Mesendoderm (in vitro differentiated cells): ENCODE measurements around the gene TAL2.

ENCODE experiments used
- DNase-seq: peaks from one replicate; pipeline ENCODE4 v3.0.0; 2013
- H2AK5ac ChIP-seq: 2 replicates; pipeline ENCODE4 v1.6.1; 2013; ENCODE audit warnings: low read length, inconsistent platforms
- H2BK120ac ChIP-seq: 2 replicates; pipeline ENCODE4 v1.6.1; 2013; ENCODE audit warnings: low read depth, mild to moderate bottlenecking, low read length, moderate library complexity, mixed read lengths
- H2BK15ac ChIP-seq: replicated peaks from 2 replicates; pipeline ENCODE4 v1.6.1; 2013; ENCODE audit warnings: low read depth, mild to moderate bottlenecking, moderate library complexity
- H2BK5ac ChIP-seq: 2 replicates; pipeline ENCODE4 v1.6.1; 2013; ENCODE audit warnings: low read length, inconsistent platforms
- H3K18ac ChIP-seq: 2 replicates; pipeline ENCODE4 v1.6.1; 2013; ENCODE audit warnings: mild to moderate bottlenecking, low read length, mixed read lengths
- H3K23ac ChIP-seq: one replicate; pipeline ENCODE4 v1.6.1; 2013; ENCODE audit warnings: low read length
- H3K27ac ChIP-seq: 2 replicates; pipeline ENCODE4 v1.5.1; 2013; ENCODE audit warnings: low read depth, mild to moderate bottlenecking, inconsistent platforms, low read length, moderate library complexity
- H3K27me3 ChIP-seq: 2 replicates; pipeline ENCODE4 v1.6.1; 2013; ENCODE audit warnings: low read length, control low read depth, mild to moderate bottlenecking, inconsistent platforms; ENCODE audit not compliant: insufficient read depth, poor library complexity
- H3K36me3 ChIP-seq: 2 replicates; pipeline ENCODE4 v1.6.1; 2013; ENCODE audit warnings: low read length, inconsistent platforms; ENCODE audit not compliant: control insufficient read depth, insufficient read depth
- H3K4ac ChIP-seq: one replicate; pipeline ENCODE4 v1.6.1; 2013; ENCODE audit warnings: low read depth, mild to moderate bottlenecking, low read length, moderate library complexity
- H3K4me1 ChIP-seq: 2 replicates; pipeline ENCODE4 v1.6.1; 2013; ENCODE audit warnings: low read depth, low read length, inconsistent platforms; ENCODE audit not compliant: control insufficient read depth
- H3K4me2 ChIP-seq: 2 replicates; pipeline ENCODE4 v1.6.1; 2013; ENCODE audit warnings: low read length
- H3K4me3 ChIP-seq: 2 replicates; pipeline ENCODE4 v1.5.1; 2013; ENCODE audit warnings: mild to moderate bottlenecking, low read length
- H3K56ac ChIP-seq: one replicate; pipeline ENCODE4 v1.6.1; 2013; ENCODE audit warnings: low read length
- H3K79me1 ChIP-seq: 2 replicates; pipeline ENCODE4 v1.6.1; 2013; ENCODE audit warnings: low read length, inconsistent platforms
- H3K79me2 ChIP-seq: 2 replicates; pipeline ENCODE4 v1.6.1; 2013; ENCODE audit warnings: mild to moderate bottlenecking, low read length; ENCODE audit not compliant: control insufficient read depth, insufficient read depth
- H3K9ac ChIP-seq: 2 replicates; pipeline ENCODE4 v1.6.1; 2013; ENCODE audit warnings: low read length, inconsistent platforms
- H4K5ac ChIP-seq: one replicate; pipeline ENCODE4 v1.6.1; 2013; ENCODE audit warnings: low read length
- H4K8ac ChIP-seq: one replicate; pipeline ENCODE4 v1.6.1; 2013; ENCODE audit warnings: low read depth, mild to moderate bottlenecking, control low read depth, low read length, moderate library complexity
- WGBS: extraction: QIAGEN DNeasy Blood & Tissue Kit; methylation state at CpG from one replicate; pipeline ENCODE4 v1.1.7; 2013; ENCODE audit warnings: low lambda C conversion rate, missing lambda C conversion rate; ENCODE audit not compliant: insufficient coverage; ENCODE audit errors: extremely low coverage; 5-methylcytosine and 5-hydroxymethylcytosine counted together

The TAL2 gene

DNA sequence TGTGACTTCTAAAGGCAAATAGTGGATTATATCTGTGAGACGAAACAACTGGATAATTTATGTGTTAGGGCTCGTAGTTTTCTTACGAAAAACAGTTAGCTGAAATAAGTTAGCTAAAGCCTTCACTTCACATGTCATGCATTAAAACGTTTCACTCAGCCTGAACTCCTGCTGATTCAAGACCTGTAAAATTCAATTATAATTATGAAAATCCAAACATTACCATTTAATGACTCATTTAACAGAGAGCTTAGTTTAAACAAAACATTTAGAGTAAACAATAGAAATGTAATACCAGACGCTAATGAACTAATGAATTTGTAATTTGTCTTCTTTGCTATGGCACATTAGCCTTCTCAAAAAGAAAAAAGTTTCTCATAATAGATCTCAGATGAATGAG is 1.7 kb downstream of the TAL2 start:
- no peak overlapping the region for H3K4me2 ChIP-seq
- no peaks in the 10 kb centered on the region for H3K79me2 ChIP-seq
- H3K79me1 ChIP-seq, result no peaks in the 10 kb centered on the region
- H3K4me1 ChIP-seq, result peaks cover 3% of the 10 kb centered on the region
- no peak overlapping the region for H3K18ac ChIP-seq
- WGBS, result no CpG with 5 or more reads among the region's 5 CpGs
- no peak overlapping the region for H3K9ac ChIP-seq
- no peak overlapping the region for H2BK15ac ChIP-seq
- no peaks in the 10 kb centered on the region for H3K36me3 ChIP-seq
- no peak overlapping the region for H2AK5ac ChIP-seq
- H3K4me3 ChIP-seq, result no peak overlapping the region
- H4K5ac ChIP-seq, result no peak overlapping the region
- no peak overlapping the region for H2BK120ac ChIP-seq
- H3K23ac ChIP-seq, result no peak overlapping the region
- no peak for DNase-seq
- H3K27ac ChIP-seq, result no peak overlapping the region
- no peak overlapping the region for H2BK5ac ChIP-seq
- no peak overlapping the region for H3K4ac ChIP-seq
- no peaks in the 10 kb centered on the region for H3K27me3 ChIP-seq
- H3K56ac ChIP-seq, result no peak overlapping the region
- H4K8ac ChIP-seq, result no peak overlapping the region

DNA sequence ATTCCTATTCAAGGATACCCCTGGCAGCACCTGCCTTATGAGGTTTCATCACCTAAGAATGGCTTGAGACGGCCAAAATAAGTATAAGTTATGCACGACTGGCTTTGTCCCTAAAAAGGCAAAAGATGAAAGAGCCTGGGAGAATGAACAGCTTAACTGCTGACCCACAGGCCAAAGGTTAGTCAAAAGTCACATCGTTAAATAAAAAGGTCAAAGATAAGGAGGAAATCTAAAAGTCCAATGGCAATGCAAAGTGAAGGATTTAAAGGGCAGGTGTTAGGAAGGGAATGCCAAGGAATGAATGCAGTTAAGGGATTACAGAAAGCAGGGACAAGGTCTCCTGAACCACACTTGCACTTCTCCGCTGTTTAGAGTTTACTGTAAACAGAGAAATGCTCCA is 5.6 kb downstream of the TAL2 start:
- Histone ChIP-seq H3K4ac (no peak overlapping the region), H2BK15ac (no peak overlapping the region), H3K56ac (no peak overlapping the region), H3K4me2 (no peak overlapping the region), H3K23ac (no peak overlapping the region), H2AK5ac (no peak overlapping the region), H3K36me3 (no peaks in the 10 kb centered on the region), H3K79me2 (no peaks in the 10 kb centered on the region), H3K79me1 (no peaks in the 10 kb centered on the region), H4K5ac (no peak overlapping the region), H3K9ac (no peak overlapping the region), H3K4me3 (no peak overlapping the region), H3K4me1 (no peaks in the 10 kb centered on the region), H3K27ac (no peak overlapping the region), H2BK120ac (no peak overlapping the region), H4K8ac (no peak overlapping the region), H3K27me3 (no peaks in the 10 kb centered on the region), H2BK5ac (no peak overlapping the region), H3K18ac (no peak overlapping the region)
- no CpG with 5 or more reads among the region's 4 CpGs for WGBS
- DNase-seq, result no peak

DNA sequence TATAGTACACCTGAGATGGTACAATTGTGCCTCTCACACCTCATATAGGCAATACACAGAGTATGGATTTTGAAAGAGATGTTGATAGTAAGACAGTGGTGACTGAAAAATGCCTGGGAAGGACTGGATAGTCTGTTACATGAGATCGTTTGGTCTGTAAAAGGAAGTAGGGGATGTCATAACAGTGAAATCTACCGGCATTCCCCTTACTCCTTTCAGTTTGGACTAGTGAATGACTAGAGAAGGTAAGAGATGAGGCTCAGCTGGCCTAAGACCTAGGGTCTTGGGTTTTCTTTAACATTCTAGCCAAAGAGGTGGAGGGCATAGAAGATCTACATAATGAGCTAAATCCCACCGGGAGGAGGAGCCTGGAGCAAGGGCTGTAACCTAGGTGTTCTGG is 8.1 kb downstream of the TAL2 start:
- Histone ChIP-seq H3K79me1 (no peaks in the 10 kb centered on the region), H3K27me3 (no peaks in the 10 kb centered on the region), H4K8ac (no peak overlapping the region), H3K36me3 (no peaks in the 10 kb centered on the region), H2BK120ac (no peak overlapping the region), H3K27ac (no peak overlapping the region), H3K9ac (no peak overlapping the region), H2BK15ac (no peak overlapping the region), H2AK5ac (no peak overlapping the region), H4K5ac (no peak overlapping the region), H3K23ac (no peak overlapping the region), H3K4ac (no peak overlapping the region), H3K18ac (no peak overlapping the region), H3K79me2 (no peaks in the 10 kb centered on the region), H3K4me2 (no peak overlapping the region), H3K4me1 (no peaks in the 10 kb centered on the region), H3K4me3 (no peak overlapping the region), H2BK5ac (no peak overlapping the region), H3K56ac (no peak overlapping the region)
- DNase-seq, result no peak
- WGBS, result no CpG with 5 or more reads among the region's 3 CpGs

DNA sequence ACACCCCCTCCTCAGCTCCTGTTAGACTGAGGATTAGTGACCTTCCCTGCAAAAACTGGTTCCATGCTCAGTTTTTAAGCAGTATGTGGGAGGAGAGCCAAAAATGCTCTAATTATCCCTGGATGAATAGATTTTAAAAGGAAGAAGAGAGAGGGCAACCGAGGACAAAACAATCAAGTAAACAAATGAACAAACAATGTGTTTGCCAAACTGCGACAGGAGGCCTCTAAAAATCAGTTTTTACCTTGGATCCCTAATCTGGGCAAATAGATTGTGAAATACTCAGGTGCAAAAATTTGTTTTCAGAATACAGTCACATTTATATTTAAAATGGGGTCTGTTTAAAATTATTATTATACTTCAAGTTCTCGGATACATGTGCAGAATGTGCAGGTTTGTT is 8.5 kb downstream of the TAL2 start:
- H3K9ac ChIP-seq, result no peak overlapping the region
- H2BK120ac ChIP-seq, result no peak overlapping the region
- H3K27me3 ChIP-seq, result no peaks in the 10 kb centered on the region
- no peaks in the 10 kb centered on the region for H3K36me3 ChIP-seq
- no peaks in the 10 kb centered on the region for H3K79me1 ChIP-seq
- H3K4me1 ChIP-seq, result no peaks in the 10 kb centered on the region
- no peak overlapping the region for H4K5ac ChIP-seq
- H3K56ac ChIP-seq, result no peak overlapping the region
- no peak overlapping the region for H3K4me2 ChIP-seq
- no peak overlapping the region for H3K4me3 ChIP-seq
- no peak overlapping the region for H2BK5ac ChIP-seq
- no peak overlapping the region for H2BK15ac ChIP-seq
- H3K23ac ChIP-seq, result no peak overlapping the region
- H3K18ac ChIP-seq, result no peak overlapping the region
- WGBS, result no CpG with 5 or more reads among the region's 3 CpGs
- H3K27ac ChIP-seq, result no peak overlapping the region
- H3K79me2 ChIP-seq, result no peaks in the 10 kb centered on the region
- H4K8ac ChIP-seq, result no peak overlapping the region
- DNase-seq, result no peak
- no peak overlapping the region for H2AK5ac ChIP-seq
- no peak overlapping the region for H3K4ac ChIP-seq

DNA sequence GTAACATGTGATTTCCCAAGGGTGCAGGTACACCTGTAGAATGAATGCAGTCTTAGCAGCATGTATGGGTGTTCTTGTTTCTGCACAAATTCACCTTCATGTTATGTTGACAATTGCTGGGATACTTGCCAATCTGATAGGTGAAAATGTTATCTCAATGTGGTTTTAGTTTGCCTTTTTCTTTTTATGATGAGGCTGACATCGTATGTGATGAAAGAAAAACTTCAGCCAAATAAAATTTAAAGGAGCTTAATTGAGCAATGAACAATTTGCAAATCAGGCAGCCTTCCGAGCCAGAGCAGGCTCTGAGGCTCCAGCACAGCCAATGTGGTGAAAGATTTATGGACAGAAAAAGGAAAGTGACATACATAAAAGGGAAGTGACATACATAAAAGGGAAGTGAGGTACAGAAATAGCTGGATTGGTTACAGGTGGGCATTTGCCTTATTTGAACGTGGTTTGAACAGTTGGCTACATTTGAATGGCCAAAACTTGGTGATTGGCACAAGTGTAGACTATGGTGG is 10.5 kb downstream of the TAL2 start:
- no CpG with 5 or more reads among the region's 3 CpGs for WGBS
- no peaks in the 10 kb centered on the region for H3K27me3 ChIP-seq
- no peak overlapping the region for H3K4me2 ChIP-seq
- H3K4me3 ChIP-seq, result no peak overlapping the region
- H3K79me1 ChIP-seq, result no peaks in the 10 kb centered on the region
- H4K5ac ChIP-seq, result no peak overlapping the region
- no peak overlapping the region for H2BK5ac ChIP-seq
- no peak overlapping the region for H3K23ac ChIP-seq
- H3K56ac ChIP-seq, result no peak overlapping the region
- H2BK120ac ChIP-seq, result no peak overlapping the region
- H2AK5ac ChIP-seq, result no peak overlapping the region
- H3K79me2 ChIP-seq, result no peaks in the 10 kb centered on the region
- no peak overlapping the region for H3K4ac ChIP-seq
- H3K27ac ChIP-seq, result no peak overlapping the region
- no peak overlapping the region for H3K9ac ChIP-seq
- H2BK15ac ChIP-seq, result no peak overlapping the region
- H4K8ac ChIP-seq, result no peak overlapping the region
- DNase-seq, result no peak
- no peak overlapping the region for H3K18ac ChIP-seq
- peaks cover 5% of the 10 kb centered on the region for H3K4me1 ChIP-seq
- no peaks in the 10 kb centered on the region for H3K36me3 ChIP-seq

DNA sequence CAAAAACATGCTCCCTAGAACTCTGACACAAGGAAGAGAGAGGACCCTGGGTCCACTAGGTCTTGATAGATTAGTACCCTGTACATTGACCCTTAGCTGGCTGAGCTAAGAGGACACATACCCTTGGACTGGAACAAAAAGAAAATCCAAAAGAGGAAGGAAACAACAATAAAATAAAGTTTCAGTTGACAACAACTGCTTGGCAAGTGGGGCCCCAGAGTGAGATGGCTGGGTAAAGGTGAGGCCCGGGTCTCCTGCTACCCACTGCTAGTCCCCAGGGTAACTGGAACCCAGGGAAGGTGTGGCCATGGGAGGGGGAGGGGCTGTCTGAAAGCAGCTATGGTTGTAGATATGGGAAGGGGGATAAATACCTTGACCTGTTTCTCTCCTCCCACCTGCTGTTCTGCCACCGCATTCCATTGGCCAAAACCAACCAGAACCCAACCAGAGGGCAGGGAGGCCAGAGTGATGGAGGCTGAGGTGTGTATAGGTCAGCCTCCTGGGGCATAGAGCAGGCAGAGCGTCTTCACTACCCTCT is 11.7 kb downstream of the TAL2 start:
- DNase-seq, result no peak
- H3K18ac ChIP-seq, result no peak overlapping the region
- no peak overlapping the region for H2BK5ac ChIP-seq
- H3K4me3 ChIP-seq, result no peak overlapping the region
- no peak overlapping the region for H3K9ac ChIP-seq
- no peak overlapping the region for H3K27ac ChIP-seq
- no peak overlapping the region for H4K5ac ChIP-seq
- peaks cover 5% of the 10 kb centered on the region for H3K4me1 ChIP-seq
- H3K56ac ChIP-seq, result no peak overlapping the region
- no peaks in the 10 kb centered on the region for H3K36me3 ChIP-seq
- H3K79me2 ChIP-seq, result no peaks in the 10 kb centered on the region
- no peak overlapping the region for H3K4ac ChIP-seq
- H2AK5ac ChIP-seq, result no peak overlapping the region
- H2BK15ac ChIP-seq, result no peak overlapping the region
- H3K79me1 ChIP-seq, result no peaks in the 10 kb centered on the region
- H2BK120ac ChIP-seq, result no peak overlapping the region
- no peak overlapping the region for H3K4me2 ChIP-seq
- H3K27me3 ChIP-seq, result no peaks in the 10 kb centered on the region
- no peak overlapping the region for H4K8ac ChIP-seq
- WGBS, result no CpG with 5 or more reads among the region's 3 CpGs
- no peak overlapping the region for H3K23ac ChIP-seq
